NCI-H2196 treated with DMSO at 0.1 percent for 48 hours (cell line): ENCODE results near the gene TENM4.
A peak's percentile ranks its signal among the peaks of the same experiment; 100 is the strongest.

Experiments
- DNase-seq: peaks from one replicate; lab custom pipeline; 2025; ENCODE audit not compliant: unreplicated experiment; lab: John Stamatoyannopoulos, UW

Gene TENM4

DNA sequence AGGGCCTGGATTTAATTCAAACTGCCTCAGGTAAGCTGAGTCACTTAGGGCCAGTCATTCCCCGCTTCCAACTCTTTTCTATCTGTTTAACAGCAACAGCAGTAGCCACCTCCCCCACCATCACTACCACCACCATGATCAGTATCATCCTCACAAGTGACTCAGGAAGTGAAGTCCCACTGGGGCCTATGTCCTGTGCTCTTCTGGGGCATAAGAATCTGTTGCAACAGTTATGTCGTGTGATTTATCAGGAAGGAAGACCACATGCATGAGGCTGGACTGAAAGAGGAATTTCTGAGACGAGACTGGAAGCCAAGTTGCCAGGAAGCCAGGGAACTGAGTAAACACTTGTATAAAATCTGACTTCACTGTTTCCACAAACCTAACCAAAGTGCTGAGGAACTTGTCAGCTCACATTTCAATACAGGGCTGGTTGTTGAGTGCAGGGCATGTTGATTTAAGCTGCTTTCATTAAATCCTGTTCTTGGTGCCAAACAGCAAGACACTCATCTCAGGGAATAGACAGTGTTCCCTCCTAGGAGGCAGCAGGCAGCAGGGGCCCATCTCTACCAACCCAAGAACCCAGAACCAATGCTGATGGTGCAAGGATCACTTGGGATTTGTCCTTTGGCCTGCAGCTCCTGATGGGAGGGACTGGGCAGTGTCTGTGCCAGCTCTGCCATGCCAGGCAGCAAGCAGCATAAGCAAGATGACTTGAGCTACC, 639.5 kb downstream of the TENM4 start:
- peak; percentile 75 for DNase-seq

DNA sequence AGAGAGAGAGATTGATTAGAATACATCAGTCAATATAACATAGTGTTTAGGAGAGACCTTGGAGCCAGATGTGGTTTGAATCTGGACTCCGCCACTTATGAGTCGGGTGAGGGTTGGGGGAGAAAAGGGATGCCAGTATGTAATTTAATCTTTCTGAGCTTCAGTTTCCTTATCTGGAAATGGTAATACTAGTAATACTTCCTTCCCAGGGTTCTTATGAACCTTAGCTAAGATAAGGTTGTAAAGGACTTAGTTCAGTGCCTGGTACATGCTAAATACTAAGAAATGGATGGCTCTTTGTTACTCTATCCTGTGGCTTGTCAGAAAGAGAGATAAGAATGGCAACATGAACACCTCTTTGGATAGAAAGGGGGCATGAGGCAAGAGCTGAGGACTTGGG, 640.1 kb downstream of the TENM4 start:
- DNase-seq, result no peak

DNA sequence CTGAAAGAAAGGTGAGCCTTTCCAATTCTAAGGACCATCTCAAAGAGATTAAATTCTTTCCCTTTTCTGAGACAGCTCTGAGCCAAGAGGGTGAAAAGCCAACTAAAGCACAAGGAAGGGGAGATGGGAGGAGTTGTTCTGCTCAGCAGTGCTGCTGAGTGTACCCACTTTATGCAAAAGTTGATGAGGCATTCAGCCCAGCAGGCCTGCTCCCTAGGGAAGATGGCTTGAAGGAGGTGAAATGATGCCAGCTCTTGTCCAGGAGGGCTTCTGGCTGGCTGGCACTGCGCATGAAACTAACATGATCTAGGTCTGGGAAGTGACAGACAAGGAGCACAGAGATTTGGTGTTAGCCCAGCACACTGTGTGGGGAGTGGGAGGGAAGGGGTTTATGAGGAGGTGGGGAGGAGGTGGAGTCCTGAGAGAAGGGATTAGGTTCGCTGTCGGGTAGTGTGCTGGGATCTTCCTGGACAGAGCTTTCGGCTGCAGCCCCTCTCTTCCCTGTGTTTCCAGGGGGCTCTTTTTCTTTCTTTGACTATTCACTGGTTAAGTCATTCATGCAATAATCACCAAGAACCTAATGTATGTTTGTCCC, 640.6 kb downstream of the TENM4 start:
- DNase-seq, result no peak

DNA sequence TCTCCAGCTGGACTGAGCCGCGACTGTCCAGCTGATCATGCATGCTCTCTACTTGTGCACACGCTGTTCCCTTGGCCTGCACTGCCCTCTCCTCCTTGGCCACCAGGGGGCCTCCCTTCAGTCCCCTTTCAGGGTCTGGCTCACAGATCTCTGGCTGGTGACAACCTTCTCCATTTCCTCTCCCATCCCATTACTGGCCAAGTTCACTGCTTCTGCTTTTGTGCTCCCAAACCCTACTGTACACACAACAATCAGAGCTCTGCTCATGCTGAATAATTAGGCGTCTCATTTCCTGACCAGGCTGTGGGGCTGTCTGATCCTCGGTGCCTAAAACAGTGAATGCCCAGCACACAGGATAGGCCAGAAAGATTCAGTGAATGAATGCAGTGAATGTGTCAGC, 642.2 kb downstream of the TENM4 start:
- DNase-seq, result peak; percentile 21

DNA sequence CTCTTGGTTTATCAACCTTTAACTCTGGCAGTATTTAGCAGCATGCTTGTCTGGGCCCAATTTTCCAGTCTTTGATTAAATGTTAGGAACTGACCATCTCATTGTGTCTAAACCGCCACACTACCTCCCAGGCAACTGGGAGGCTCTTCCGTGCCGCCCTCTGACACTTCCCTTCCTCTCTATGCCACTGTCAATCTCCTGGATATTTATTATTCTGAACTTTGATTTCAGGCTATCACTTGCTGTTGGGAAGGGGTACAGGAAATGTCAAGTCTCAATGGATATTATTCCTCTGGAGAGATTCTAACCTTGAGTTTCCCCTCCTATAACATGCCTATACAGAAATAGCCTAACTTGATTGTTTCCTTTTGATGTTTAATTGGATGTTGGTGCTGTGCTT, 643.3 kb downstream of the TENM4 start:
- no peak for DNase-seq

DNA sequence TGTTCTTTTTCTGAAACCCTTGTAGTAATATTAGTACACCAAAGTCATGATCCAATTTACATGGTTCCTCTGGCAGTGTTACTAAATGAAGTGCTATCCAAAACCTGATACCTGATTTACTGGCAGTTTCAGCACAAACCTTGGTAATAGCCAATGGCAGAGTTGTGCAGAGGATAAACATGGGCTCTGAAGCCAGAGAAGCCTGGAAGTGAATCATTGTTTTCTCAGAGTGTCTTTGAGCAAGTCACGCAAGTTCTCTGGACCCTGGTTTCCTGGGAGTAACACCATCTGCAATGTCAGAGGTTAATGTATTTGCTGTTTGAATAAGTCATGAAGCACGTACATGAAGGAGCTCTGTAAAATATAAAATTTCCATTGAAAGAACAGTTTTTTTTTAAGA, 643.9 kb downstream of the TENM4 start:
- no peak for DNase-seq

DNA sequence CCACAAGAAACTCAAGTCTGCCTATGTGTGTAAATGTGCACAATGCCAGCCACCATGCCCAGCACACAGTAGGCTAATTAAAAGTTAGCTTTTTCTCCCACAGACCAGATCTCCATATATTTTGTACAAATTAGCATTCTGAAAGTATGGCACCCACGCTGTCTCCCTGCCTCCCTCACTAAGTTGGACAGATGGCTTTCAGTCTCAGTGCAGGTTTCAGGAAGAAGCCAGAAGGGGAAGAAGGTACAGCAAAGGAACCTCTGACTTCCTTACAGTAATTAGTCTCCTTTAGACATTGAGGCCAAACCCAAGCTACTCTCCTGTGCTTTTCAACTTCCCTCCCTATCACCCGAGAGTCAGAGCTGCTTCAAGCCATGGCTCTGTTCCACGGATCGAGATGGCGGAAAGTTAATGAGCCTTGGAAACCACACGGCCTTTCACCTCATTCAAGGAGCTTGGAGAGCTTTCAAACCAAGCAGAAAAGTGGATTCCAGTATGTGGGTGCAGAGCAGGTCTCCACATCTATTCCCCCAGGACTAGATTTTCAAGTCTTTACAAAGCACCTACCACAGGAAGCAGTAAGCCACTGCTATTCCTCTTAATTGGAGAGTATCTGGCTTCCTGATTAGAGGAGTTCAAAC, 645.1 kb downstream of the TENM4 start:
- DNase-seq, result peak; percentile 15

DNA sequence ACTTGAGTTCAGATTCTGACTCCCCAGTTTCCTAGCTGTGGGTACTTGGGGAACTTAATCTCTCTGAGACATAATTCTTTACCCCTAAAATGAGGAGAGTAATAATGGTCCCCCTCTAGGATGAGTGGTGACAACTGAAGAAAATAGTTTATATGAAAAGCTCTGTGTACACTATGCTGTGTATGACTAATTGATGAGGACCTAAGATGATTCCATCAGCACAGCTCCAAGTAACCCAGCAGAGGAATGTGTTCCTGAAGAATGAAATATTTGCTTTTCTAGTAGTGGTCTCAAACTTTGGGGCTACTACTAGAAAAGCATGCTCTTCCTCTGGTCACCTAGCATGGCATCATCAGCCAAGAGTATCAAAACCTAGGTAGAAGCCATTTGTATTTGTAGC, 648.9 kb downstream of the TENM4 start:
- no peak for DNase-seq

DNA sequence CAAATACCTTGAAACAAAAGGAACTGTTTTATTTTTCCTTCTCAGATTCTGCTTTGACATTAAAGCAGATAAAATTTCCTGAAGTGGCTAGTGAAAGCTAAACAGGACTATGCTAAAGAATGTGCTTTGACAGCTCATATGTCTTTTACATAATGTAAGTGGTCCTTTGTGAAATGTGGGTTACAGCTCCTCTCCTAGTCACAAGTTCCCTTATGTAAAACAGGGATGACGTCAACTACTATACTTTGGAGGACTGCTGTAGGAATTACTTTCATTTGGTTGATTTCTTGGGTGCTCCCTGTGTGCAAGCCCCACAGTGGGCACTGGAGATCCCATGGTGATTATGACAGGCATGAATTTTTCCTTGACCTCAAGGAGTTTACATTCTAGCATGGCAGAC, 649.6 kb downstream of the TENM4 start:
- no peak for DNase-seq

DNA sequence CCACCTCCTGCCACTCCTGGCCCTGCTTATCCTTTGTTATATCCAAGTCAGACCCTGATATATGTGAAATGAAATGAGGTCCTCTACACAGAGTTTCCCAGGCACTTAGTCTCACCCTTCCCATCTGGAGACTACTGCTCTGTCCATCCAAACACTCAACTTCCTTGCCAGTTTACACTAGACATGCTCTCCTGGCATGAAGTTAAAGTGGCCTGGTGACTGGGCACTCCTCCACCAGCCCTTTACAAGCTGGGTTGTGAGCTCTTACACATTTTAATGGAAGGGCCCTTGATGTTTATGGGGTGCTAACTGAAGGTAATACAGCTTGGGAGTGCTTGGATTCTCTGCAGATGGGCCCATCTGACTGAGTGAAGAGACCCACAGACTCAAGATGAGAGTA, 650.0 kb downstream of the TENM4 start:
- DNase-seq, result no peak

DNA sequence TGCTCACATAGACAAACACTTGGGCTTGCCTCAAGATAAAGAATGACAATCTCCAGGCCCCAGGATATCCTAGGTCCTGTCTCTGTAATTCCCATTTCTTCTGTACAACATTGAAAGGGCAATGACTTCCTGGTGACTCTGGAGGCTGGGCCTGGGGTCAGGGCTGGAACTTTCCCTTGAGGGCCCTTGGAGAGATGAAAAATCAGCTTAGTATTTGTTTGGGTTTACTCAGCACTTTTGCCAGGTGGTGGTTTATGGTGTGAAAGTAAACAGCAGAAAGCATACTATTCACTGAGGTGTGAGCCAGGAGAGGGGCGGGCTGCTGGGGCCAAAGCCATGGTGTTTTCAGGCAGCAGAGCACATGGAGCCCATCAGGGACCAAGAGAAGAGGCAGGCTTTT, 651.5 kb downstream of the TENM4 start:
- no peak for DNase-seq

DNA sequence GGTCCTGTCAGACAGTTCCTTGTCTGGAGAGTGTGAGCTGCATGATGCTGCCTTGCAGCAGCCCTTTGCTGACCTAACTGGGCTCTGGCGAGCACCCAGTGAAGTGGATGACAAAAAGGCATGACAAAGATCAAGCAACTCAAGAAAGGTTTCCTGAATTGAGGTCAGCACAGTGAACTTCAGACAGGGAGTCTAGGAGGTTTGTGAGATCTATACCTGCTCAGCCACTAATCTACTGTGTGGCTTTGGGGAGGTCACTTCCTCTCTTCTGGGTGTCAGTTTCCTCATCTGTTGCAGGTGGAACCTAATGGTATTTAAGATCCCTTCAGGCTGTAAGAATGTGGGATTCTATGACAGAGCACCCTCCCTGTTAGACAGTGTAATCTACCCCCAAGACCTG, 652.3 kb downstream of the TENM4 start:
- DNase-seq, result no peak

DNA sequence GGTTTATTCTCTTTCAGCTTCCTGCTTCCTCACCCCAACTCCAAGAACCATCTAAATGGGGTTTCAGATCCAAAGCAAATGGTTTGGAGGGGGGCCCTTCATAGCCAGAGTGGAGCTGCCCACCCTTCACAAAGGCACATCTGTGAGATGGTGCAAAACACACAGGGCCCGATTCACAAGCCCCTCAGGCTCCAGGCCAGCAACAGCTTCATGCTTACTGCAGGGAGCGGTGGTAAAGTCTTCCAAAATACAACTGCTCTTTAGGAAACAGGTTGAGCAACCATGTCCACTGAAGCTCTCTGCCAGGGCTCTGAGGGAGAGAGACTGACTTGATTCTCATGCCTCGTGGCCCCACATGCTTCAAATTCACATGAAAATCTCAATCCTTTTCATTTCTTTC, 653.1 kb downstream of the TENM4 start:
- DNase-seq, result no peak

DNA sequence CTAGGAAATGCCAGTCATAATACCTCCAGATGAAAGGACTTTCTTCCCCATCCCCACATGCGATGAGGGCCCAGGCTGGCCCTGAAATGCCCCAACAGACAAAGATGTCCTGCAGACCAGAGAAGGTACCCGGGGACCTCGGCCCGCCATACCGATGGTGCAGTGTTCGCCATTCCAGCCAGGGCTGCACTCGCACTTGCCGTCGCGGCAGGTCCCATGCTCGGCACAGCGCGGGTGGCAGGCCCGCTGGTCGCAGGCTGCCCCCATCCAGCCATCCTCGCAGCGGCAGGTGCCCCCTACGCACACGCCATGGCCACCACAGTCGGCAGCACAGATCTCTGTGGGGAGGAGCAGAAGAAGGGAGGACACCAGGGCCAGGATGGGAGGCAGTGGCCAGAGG, 654.1 kb downstream of the TENM4 start:
- no peak for DNase-seq

DNA sequence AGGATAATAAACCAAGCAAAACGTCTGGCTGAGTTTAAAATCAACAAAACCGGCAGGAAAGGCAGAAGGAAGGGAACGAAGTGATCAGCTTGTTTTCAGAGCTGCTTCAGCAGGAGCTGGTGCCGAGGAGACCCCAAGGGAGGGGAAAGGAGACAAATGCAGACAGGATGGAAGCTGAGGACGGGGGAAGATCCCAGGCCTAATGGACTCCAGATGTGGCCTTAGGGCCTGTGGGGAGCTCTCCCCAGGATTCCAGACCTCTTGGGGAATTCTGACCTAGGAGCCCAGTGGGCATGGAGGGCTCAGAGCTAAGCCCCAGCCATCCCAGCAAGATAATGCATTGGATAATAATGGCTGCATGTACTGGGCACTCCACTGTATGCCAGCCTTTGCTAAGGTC, 654.7 kb downstream of the TENM4 start:
- DNase-seq, result no peak

DNA sequence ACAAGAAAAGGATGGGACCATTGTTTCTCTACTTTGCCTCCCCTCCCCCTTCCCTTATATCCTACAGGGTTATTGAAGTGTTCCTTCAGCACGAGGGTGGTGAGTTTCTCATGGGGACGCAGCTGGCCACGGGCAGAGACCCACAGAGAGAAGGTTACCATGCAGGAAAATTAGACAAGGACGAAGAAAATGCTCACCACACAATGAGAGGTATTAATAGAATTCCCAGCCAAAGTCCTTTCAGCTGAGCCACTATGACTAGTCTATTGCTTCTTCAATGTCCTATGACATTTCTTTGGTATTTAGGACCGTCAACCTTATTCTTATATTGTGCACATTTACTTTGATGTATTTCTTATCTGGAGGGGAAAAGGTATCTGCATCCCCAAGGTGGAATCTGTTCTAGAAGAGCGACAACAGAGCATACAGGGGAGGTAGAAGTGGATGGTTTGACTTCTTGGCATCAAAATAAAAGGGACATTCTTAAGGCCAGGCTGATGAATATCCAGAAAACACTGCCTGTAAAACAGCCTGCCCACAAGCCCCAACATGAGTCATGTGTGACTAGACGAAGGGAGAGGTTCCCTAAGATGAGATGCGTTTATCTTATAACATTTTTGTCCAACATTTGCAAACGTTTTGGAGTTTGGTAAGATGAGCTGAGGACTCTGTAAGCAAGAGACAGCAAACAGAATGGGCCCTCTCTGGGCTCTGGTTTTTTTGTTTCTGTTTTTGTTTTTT, 656.3 kb downstream of the TENM4 start:
- no peak for DNase-seq

DNA sequence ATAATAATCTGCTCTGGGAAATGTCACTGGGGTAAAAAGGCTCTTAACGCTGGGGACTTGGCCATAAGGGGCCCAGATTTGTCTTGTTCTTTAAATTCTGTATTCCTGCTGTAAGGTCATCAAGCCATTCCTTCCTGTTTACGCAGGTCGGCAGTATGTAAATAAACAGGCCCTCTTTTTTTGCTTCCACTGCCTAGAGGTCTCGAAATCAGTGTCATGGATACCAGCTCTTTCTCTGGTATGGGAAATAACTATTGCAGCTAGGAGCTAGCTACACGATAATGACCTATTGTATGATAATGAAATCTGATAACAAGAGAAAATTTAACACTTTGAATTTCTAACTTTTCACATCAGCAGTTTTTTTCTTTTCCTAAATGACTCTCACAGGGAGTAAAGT, 657.0 kb downstream of the TENM4 start:
- DNase-seq, result no peak

DNA sequence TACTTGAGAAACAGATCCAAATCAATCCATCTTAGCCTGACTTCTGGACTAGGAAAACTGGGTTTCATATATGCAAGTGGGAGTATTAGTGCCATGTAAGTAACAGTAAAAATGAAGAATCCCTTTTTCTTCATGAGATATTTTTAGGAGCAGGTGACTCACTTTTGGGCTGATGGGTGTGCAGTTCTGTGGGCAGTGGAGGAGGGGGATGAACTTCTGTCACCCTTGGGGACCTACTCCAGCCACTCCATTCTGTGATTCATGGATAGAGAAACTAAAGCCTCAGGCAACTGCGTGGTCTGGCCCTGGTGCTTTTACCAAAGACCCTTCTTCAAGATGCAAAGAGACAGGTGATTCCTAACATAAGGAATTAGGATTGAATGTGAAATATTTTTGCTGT, 657.5 kb downstream of the TENM4 start:
- DNase-seq, result no peak

DNA sequence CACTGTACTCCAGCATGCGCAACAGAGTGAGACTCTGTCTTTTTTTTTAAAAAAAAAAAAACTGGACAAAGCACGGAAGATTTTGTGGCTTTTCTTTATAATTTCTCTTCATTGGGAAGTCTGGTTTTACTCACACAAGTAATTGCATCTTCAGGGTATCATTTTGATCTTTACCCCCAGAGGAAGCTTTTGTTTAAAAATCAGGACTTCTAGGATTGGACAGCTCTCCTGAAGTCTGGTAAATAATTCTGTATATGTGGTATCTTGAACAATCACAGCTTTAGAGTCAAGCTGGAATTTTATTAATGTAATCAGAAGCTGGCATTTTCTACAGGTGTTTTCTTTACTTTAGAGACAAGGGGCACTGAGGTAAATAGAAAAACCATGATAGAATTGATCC, 658.1 kb downstream of the TENM4 start:
- no peak for DNase-seq

DNA sequence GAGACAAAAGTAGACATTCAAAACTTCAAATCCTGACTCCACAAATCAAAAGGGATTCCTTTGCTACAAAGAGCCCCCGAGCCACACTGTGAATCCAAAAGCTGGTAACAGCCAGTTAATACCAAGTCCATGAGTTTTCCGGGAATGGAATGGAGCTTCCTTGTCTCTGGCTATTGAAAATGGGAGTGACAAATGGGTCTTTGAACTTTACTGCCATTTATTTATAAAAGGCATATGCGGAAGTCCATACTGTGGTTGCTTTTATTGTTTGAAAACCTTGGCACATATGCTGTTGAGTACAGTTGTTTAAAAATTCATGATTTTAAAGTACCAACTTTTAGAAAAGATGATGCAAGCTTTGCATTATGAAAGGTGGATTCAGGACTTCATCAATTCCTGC, 659.9 kb downstream of the TENM4 start:
- DNase-seq, result no peak

DNA sequence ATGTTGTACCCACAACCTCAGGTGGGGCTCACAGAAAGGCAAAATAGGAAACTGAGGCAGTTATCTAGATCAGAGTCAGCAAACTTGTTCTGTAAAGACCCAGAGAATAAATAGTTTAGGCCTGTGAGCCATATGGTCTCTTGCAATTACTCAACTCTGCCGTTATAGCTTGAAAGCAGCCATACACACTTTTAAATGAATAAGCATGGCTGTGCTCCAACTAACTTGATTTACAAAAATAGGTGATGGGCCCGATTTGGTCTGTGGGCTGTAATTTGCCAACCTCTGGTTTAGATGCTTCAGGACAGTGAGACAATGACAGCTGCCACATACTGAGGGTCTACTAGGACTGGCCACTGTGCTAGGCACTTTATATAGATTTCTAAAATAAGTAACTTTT, 667.3 kb downstream of the TENM4 start:
- no peak for DNase-seq

DNA sequence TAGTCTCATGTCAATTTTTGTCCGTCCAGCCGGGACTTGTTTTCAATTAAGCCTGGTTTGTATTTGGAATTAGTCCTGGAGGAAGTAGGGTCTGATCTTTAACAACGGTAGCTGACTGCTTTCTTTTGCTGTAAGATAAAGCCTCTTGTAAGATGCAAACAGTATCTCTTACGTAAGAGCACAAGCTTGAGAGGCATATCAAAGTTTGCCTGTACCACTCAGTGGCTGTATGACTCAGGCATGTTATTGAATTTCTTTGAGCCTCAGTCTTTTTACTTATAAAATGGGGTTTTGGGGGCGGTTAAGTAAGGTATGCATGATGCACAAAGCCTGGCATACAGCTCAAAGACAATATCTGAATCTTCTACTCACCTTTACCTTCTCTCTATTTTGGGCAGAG, 667.8 kb downstream of the TENM4 start:
- no peak for DNase-seq
